Right lobe of liver (tissue), 4 donors: Measurements from ENCODE around the gene E2F6.

Experiments used
- CTCF ChIP-seq, 4 donors: fragments of 200-600 bp in 3 of 4; fragments of 450-650 bp in 1 of 4; IDR thresholded peaks; one replicate each; pipeline versions ENCODE4 v1.5.1 to v1.8.0; 2016 to 2022; ENCODE audit warnings: antibody characterized with exemption in 4 of 4, mild to moderate bottlenecking in 2 of 4
- POLR2A ChIP-seq: fragments of 450-650 bp; IDR thresholded peaks from one replicate; pipeline ENCODE4 v1.6.1; 2017; ENCODE audit warnings: antibody characterized with exemption, mild to moderate bottlenecking
- donor health status: DM: no; HTN: no; CAD: no.
- donor health status: DM: no; HTN: no; CAD: no.
- donor health status: DM: no; HTN: yes; CAD: no.

- no peak for TF ChIP-seq POLR2A
- no peak for TF ChIP-seq CTCF (IDR thresholded peaks at IDR 0.05)
Measured at GRCh38 chr2:11498543-11499034, 32.6 kb upstream of the E2F6 start.
